ENCODE measurements around the gene ARPIN.

DNA sequence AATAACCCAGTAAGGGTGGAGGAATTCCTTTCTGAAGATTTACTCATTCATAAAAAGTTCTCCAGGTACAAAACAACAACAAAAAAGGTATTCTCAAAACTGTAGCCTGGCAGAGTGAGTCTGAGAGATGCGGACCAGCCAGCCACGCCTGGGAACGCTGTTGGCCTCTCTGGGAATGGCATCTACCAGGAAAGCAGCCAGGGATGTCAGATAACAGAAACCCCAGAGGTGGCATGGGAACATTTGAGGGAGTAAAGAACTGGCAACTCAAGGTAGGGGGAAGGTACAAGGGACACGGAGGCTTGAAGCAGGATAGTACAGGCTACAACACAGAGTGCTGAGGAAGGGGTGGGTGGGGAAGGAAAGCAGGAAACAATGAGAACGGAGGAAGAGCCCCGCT, 11.9 kb downstream of the ARPIN start:
- no peak for TF ChIP-seq EZH2 (IDR thresholded peaks at IDR 0.05)
- no peak for TF ChIP-seq POLR2AphosphoS5 (IDR thresholded peaks at IDR 0.05; ENCODE audit: borderline replicate concordance, low read depth, low read length)
- no peak for TF ChIP-seq FOXP2 (optimal IDR thresholded peaks at IDR 0.05; ENCODE audit: control extremely low read depth, extremely low read length, insufficient read depth)

All from SK-N-MC (cell line).